GM19238 (cell line): ENCODE results near the gene LUZP1.

Experiments used
- DNase-seq: peaks from one replicate; pipeline ENCODE4 v3.0.0; 2011; ENCODE audit warnings: low spot score; ENCODE audit not compliant: insufficient read length

The LUZP1 gene

GRCh38 chr1:23156940-23157339, 11.7 kb downstream of the LUZP1 start:
- DNase-seq = no peak

- no peak for DNase-seq
These were observed 15.5 kb downstream of the LUZP1 start for GRCh38 chr1:23152966-23153684.

GRCh38 chr1:23150742-23151141, 17.9 kb downstream of the LUZP1 start:
- no peak for DNase-seq

- no peak for DNase-seq
These were observed 18.5 kb downstream of the LUZP1 start for GRCh38 chr1:23150125-23150524.

- peak; percentile 19 for DNase-seq
These were observed 19.5 kb downstream of the LUZP1 start for GRCh38 chr1:23149114-23149513.

- no peak for DNase-seq
These were observed 20.6 kb downstream of the LUZP1 start for GRCh38 chr1:23148084-23148483.

- no peak for DNase-seq
These were observed 27.6 kb downstream of the LUZP1 start for GRCh38 chr1:23140940-23141596.

GRCh38 chr1:23135268-23135667, 33.4 kb downstream of the LUZP1 start:
- DNase-seq = no peak

GRCh38 chr1:23134055-23134454, 34.6 kb downstream of the LUZP1 start:
- no peak for DNase-seq

GRCh38 chr1:23133587-23133986, 35.1 kb downstream of the LUZP1 start:
- DNase-seq = no peak

- no peak for DNase-seq
These were observed 36.6 kb downstream of the LUZP1 start for GRCh38 chr1:23132033-23132432.

- DNase-seq = no peak
These were observed 38.8 kb downstream of the LUZP1 start for GRCh38 chr1:23129846-23130245.

- DNase-seq = no peak
These were observed 41.9 kb downstream of the LUZP1 start for GRCh38 chr1:23126801-23127200.

GRCh38 chr1:23126200-23126599, 42.5 kb downstream of the LUZP1 start:
- no peak for DNase-seq

GRCh38 chr1:23125489-23125888, 43.2 kb downstream of the LUZP1 start:
- no peak for DNase-seq

GRCh38 chr1:23124259-23125026, 44.2 kb downstream of the LUZP1 start:
- no peak for DNase-seq

- DNase-seq = no peak
These were observed 45.1 kb downstream of the LUZP1 start for GRCh38 chr1:23123528-23123927.

GRCh38 chr1:23122796-23123195, 45.9 kb downstream of the LUZP1 start:
- DNase-seq = no peak

GRCh38 chr1:23122023-23122748, 46.5 kb downstream of the LUZP1 start:
- no peak for DNase-seq

GRCh38 chr1:23120383-23120782, 48.3 kb downstream of the LUZP1 start:
- DNase-seq = no peak

GRCh38 chr1:23118957-23119792, 49.5 kb downstream of the LUZP1 start:
- DNase-seq = no peak
